ENCODE data around the gene ANO10.

Gene ANO10

DNA sequence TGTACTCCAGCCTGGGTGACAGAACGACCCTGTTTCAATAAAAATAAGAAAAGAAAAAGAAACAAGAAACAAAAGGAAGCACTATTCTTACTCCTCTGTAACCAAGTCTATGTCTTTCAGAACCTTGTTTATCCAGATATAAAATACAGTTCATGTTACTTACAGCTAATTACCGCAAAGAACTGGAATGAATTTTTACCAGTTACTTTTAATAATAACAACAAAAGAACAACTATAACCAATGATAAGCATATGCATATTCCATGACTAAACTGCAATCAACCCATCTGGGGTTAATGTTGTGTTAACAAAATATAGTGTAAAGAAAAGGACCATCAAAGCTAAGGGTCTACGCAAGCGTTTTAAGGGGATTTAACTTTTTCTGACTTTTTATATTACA, 212.3 kb downstream of the ANO10 start:
- DNase-seq, result no peak

DNA sequence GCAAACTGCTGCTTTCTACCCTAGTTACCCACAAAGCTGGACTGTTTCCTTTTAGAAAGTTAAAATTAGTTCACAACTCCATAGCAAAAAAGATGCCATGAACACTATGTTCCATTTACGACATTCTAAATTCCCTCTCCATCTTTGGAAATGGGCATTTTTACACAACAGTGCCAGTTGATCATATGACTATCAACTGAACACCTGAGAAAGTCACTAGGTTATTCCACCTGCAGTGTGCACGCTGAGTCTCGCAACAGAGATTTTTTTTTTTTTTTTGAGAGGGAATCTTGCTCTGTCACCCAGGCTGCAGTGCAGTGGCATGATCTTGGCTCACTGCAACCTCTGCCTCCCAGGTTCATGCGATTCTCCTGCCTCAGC, 215.2 kb downstream of the ANO10 start:
- DNase-seq, result no peak

DNA sequence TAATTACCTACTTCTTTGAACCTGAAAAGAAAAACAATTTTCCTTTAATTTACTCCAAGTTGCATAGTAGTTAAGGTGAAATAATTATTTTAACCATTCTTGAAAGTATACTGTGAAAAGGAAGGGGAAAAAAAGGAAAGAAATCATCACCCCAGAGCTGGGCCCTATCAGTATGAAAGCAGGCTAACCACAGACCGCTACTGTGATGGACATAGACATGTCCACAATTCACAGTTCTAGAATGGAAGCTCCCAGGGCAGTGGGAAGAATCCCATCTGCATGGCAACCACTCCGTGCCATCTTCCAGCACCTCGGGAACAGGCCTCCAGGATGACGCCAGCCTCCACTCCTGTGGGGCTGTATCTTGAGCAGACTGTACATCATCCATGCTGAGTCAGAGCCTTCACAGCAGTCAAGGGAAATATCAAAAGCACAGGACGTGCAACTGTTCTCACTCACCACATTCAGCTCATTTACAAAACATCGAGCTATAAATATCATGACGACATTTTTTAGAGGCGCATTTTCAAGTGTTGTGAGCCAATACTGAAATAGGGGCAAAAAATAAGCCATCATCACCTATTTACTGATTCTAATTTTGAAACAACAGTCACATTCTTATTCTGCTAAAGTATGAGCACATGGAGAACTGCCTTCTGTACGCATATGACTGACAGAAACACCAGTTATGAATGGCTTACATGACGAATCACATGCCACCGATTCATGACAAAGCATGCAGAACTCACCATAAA, 215.7 kb downstream of the ANO10 start:
- DNase-seq, result no peak

DNA sequence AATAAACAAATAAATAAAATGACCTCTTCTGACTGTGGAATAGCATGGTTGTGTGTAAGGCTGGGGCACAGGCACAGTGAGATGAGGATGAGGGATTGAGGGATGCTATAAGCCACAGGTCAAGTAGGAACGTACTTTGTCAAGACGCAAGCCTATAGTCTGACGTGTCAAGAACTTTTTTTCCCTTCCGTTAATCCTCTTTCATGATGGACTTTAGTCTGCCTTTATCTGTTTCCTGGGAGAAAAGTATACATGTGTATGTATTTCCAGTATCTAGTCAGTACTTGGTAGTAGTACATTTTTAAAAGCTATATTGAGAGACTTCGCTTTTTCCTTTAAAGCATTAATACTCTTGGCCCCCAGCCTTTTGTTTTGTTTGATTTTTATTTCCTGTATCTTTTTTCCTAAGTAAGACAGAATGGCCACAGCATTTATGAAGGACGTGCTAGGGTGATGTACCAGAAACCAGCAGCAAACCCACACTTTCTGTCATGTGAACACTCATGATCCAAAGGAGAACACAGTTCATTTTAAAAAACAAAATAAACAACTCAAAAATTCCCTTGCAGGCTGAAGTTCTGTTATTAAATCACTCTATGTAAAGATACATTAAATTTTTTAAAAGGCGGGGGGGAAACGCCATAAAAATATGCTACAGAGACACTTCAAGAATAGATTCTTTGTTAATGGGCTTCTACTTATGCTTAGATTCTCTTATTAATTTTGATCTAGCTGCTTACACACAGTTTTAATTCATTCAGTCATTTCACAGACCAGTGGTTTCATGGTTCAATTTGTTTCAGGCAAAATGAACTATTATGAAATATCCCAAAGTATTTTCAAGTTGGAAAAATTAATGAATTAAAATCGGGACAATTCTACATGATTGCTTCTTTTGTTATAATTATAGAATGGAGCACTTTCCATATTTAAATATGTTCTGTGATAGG, 220.8 kb downstream of the ANO10 start:
- no peak for DNase-seq

DNA sequence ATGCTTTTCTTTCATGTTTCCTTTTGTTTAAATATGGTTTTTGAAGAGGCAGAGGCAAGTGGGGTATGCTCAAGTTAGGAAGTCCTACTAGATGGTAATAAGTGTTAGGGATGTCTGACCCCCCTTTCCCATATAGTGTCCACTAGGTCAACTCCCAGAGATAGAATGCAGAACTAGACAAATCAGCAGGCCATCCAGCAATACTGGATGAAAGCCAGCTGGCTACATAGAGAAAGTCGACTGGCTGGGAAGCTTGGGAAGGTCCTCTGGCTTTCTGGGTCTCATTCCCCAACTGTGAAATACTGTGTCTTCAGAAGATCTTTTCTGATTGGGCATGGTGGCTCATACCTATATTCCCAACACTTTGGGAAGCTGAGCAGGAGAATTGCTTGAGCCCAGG, 221.6 kb downstream of the ANO10 start:
- no peak for DNase-seq

DNA sequence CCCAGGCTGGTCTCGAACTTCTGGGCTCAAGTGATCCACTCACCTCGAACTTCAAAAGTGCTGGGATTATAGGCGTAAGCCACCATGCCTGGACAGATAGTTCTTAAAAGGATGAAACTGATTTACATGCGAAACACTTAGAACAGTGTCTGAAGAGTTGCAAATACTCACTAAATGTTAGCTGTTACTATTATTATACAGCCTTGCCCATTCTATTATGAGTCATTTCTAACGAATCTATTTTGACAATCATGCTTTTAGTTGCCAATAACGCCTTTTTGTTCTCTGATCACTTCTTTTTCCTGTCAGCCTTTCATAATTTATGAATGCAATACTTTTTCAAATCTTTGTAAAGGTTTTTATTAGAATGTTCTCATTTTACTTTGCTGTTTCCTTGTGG, 222.8 kb downstream of the ANO10 start:
- no peak for DNase-seq

DNA sequence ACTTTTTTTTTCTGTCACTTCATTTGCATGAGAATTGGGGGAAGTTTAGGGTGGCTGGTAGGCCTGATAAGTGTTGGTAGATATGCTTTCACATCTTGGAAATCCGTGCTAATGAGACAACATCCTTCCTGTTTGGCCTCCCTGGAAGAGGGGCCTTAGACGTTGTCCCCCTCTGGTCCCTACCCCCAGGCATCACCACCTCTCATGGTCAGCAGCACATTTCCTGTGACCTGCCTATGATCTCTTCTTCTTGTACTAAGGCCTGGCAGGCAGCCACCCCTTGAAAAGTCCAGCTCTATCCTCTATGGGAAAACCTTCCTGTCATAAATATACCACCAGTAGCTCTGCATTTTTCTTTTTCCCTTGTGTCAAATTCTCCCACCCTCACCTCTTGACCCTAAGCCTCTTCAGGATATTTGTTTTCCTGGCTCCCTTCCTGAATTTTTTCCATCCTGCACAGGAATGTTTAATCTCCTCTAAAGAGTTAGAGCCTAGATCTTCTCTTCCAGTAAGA, 227.7 kb downstream of the ANO10 start:
- DNase-seq, result no peak

DNA sequence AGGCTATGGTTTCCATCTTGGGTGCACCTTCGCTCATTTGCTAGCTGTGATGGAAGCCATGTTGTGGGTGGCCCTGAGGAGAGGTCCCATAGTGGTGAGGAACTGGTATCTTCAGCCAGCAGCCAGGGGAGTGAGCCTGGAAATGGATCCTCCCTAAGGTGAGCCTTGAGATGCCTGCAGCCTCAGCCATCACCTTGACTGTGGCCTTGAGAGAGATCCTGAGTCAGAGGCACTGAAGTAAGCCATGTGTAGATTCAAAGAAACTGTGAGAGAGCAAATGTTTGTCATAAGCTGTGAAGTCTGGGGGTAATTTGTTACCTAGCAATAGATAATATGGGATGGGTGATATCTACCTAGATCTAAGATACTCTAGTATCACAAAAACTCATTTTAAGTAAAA, 230.2 kb downstream of the ANO10 start:
- no peak for DNase-seq

DNA sequence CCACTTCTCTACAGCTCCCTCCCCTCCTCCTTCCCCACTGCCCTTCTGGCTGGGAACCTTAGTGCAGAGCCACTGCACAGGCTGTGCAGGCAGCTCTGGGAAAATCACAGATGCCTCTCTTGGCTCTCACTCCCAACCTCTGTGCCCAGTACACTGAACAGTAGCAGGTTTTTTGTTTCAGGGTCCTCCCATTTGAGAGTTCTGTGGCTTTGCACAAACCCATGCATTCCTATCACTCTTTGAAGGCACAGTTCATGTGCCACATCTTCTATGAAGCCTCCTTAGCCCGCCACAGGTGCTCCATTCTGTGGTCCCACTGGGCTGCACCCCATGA, 231.6 kb downstream of the ANO10 start:
- no peak for DNase-seq

DNA sequence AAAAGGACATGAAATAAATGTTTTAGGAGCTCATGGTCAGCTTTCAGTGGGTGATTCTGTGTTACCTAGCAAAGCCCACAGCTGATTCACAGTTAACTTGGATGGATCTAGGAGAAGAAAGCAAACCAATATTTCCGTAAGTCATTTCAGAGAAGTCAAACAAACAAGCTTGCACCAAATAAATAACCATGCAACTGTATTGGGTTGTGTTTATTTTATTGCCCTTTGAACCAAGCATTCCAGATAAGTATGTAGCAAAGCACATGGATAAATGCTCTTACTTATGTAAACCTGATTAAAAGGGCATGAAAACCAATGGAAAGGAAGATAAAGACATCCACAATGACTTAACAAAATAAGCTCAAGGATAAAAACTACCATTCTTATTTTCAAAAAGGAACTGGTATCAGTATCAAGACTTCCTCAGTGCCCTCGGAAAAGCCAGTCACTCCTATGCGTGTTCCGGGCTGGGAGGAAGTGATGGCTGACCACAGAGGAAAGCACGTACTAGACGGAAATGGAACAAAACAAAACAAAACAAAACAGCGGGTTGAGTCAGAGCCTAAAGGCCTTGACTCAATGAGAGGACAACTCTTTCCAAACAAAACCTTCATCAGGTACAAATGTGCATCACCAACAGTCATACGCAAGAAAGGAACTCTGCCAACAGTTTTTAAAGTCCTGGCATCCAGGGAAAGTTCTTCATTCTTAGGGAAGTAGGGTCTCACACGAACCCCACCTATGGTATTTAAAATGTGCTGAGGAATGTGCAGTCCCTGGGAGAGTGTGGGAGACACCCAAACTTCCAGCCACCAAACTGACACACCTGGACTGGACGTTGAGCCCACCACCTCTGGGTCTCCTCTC, 232.2 kb downstream of the ANO10 start:
- DNase-seq, result peak; percentile 75

DNA sequence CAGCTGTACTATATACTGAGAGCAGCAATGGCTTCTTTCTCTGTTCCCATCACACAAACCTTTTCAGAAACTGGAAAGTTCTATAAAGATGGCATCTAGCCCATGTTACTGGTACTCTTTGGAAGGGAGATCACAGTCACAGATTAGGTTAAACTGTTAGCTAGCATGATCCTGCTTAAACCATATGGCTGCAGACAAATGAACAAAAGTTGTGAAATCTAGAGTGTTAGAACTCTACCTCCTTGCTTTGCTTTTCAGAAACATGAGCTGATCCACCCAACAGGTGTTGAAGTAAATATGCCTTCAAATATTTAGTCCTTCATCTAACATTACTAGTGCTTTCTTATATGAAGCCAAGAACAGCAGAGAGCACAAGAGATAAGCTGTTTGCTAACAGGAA, 232.9 kb downstream of the ANO10 start:
- no peak for DNase-seq

DNA sequence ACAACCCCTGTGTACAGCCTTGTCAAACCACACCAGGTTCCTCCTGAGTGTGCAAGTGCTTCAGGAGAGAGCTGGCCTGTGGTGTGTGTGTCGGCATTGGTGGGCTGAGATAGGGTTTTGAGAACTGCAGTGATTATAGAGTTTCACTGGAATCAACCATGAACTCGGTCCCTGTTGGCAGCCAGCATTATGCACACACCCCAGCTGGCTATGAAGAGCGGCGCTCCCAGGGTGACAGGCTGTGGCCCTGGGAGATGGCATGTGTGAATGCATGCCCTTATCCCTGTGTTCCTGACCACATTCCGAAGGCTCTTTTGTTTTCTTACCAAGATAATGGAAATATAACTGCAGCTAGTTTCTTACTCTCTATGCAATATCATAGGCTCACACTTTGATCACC, 233.6 kb downstream of the ANO10 start:
- no peak for DNase-seq

DNA sequence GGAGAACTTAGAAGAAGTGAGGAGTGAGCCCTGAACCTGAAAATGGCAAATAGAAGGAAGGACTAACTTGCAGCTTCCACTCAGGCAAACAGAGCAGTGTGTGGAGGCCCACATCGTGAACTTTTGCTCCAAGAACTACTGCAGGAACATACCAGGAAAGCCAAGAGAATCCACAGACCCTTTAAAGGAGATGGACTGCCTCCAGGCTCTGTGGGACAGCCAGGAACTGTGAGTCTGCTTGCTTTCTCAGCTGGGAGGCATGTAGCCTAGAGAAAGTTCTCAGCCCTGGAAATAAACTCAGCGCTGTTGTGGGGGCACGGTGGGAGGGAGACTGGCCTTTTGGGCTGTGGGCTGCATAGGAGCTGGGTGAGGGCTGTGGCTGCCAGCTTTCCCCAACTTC, 242.5 kb downstream of the ANO10 start:
- no peak for DNase-seq

DNA sequence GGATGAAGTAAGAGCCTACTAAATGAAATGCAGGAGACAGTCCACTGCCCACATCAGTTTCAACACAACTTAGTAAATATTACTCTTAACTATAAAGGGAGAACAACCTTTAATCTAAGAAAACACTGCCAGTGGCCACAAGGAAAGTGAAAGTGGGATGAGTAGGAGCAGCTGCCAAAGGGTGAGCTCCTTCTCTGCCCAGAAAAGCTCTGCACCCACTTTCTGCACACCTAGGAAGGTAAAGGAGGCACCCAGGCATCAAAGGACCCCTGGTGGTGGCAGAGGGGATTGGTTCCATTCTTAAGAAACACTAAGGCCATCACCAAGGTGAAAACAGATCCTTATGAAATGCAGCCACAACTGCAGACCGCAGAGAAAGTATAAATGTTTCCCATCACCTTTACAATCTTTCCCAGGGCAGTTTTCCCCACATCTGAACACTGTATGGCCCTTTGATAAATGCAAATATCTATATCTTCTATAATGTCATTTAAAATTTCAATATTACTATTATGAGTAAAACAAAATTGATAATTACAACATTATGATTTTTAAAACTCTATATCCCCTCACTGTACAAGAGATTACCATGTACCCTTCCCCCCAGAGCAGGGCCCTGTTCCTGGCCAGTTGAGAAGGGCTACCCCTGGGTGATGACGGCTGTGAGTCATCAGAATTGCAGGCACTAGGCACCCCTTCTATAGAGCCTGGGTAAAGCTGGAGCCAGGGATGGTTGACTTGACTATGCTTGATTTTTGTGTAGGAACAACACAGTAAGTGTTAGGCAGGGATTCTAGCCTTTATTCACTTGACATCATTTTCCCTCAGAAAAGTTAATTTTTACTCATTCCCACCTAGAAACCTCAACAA, 243.5 kb downstream of the ANO10 start:
- DNase-seq, result no peak

DNA sequence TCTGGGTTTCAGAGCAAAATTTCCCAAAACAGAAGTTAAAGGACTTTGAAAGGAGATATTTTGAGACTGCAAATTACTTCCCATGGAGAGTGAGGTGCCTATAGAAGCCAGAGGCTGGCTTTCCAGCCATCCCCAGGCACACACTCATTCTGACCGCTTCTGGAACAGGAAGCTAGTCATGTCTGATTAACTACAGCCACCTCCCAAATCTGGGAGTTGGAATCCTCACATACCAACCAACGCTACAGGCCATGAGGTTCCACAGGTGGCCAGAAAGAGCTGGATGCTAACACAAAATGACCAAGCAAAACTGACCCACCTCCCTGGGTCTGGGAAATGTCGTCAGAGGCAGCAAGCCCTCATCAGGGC, 248.3 kb downstream of the ANO10 start:
- DNase-seq, result no peak

DNA sequence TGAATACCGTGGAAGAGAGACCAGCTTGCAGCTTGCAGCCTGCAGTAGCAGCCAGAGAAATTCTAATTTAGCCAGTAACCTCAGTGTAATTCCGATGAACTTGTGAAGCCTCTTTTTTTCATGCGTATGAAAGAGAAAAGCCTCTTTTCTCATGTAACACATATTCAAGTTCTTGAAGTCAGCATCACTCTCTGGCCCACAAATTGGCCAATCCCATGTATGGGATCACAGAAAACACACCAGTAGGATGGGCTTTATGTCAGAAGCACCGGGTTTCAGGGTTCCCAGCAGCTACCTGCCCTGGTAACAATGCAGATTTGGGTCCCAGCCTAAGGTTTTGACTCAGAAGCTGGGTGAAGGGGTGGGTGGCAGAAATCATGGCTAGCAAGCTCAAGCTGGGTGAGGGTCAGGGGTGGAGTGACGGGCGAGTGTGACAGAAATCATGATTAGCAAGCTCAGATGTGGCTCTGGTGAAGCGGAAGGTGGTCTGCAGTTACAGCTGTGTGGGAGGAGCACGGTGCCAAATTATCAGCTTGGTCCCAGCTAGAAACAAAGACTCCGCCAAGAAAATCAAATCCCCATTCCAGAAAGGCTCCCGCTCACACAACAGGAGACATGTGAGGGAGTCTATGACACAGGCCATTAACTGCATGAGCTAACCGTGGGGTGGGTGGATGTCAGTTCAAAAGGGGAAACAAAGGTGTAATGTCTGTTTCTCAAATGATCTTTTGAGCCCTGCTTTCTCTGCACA, 248.8 kb downstream of the ANO10 start:
- no peak for DNase-seq

DNA sequence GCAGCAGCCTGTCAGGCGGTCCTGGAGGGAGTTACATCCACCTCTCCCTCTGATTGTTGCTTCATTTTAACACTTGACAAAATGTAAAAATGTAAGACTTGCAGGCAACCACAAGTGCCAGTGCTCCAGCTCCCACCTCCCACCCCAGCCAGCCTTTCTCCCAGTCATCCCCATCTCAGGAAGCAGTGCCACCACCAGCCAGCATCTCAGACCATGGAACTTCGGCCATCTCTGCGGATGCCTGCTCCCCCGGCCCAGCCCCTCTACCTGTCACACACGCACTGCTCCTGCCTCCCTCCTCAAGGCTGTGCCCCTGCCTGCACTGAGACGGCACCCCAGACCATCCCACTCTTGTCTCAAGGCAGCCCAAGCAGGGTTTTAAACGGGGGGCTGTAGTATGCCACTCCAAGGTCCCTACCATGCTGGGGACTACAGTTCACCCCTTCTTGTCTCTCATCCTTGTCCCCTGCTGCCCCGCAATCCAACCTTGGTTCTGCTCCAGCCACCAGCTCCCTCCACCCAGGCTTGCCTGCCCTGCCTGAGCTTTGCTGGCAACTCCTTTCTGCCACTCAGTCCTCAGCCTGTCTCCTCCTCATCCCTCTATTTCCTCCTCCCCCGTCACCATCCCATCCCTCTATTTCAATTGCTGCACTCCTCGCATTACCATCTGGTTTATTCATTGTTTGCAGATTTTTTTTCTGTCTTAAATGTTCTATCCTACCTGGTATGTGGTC, 249.6 kb downstream of the ANO10 start:
- DNase-seq, result no peak

DNA sequence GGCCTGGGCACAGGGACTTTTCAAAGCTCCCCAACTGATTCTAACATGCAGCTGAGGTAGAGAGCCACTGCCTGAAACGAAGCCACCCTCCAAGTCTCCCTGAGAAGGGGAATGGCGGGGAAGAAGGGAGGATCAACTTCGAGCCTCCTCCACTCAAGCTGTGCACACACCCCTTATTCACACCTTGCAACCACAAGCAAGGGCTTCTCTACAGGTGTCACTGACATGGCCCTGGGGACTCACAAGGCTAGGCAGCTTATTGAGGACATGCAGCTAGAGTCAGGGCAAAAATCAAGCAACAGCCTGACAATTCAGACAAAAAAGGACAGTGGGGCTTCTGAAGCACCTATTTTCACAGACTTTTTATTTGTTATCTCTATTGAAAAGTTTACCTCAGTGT, 250.3 kb downstream of the ANO10 start:
- no peak for DNase-seq

DNA sequence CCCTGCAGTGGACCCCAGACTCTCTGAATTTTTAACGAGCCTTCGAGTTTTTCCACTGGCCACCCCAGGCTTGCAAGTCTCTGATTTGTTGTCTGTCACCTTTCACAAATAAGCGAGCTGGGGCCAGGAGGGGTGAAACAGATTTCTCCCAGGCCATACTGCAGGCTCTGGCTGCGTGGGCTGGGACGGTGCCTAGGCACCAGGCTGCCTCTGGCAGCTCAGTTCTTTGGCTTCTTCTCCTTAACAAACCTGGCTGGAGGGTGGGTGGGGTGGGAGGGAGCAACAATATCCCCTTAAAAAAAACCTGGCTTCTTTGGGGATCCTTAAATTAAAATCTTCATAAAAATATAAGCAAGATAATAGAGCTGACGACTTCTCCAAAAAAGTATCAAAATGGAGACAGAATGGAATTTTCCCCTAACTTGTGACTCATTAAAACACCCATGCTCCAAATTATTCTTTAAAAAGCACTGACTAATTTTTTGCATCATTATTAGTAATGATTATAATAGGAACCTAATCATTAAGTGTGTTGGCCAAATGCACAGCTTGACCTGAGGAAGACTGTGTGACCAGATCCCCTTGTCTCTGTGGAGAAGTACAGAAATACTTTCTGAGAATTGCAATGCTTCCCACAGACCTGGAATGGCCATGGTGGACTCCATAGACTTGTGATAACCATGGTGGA, 251.4 kb downstream of the ANO10 start:
- DNase-seq, result no peak
